Caco-2 (cell line): ENCODE data around the gene KLB. TPM values are rescaled to one million over a fixed set of nuclear protein-coding genes. Genes with fewer than 3 reads are reported as not detected.
A peak's percentile ranks its signal among the peaks of the same experiment; 100 is the strongest.
"Not testable (repeated sequence)": the region's sequence is repeated elsewhere in the genome, so short reads cannot be mapped to it uniquely, and the experiment has no call there.

Experiments
- BruUV-seq: library from RNA; stranded (reverse); fragments of 400-500 nt; replicated peaks from 2 replicates; lab custom pipeline; 2021; lab: Mats Ljungman, UMichigan
- CTCF ChIA-PET: fragments of 300-600 bp; sonication (Branson Sonifier 250); formaldehyde crosslinking; loops from one replicate; lab custom pipeline; 2022; ENCODE audit warnings: antibody characterized with exemption; lab: Charles Lee
- POLR2A ChIA-PET: fragments of 300-600 bp; sonication (Branson Sonifier 250); formaldehyde crosslinking; loops from one replicate; lab custom pipeline; 2022; ENCODE audit warnings: antibody characterized with exemption; lab: Charles Lee
- DNase-seq, 2 experiments: peaks; one replicate each; pipeline versions ENCODE4 v3.0.0 to v3.0.0-alpha.2; 2020 to 2022
- H3K27me3 ChIP-seq: replicated peaks from 2 replicates; pipeline ENCODE4 v1.6.0; 2011; ENCODE audit warnings: low read length; ENCODE audit not compliant: control insufficient read depth, insufficient read depth
- H3K36me3 ChIP-seq: 2 replicates; pipeline ENCODE4 v1.5.1; 2011; ENCODE audit warnings: low read length; ENCODE audit not compliant: control insufficient read depth, insufficient read depth
- H3K4me1 ChIP-seq: fragments of 250-450 bp; sonication (Bioruptor Pico); 2 replicates; pipeline ENCODE4 v1.5.1; 2020; ENCODE audit warnings: mild to moderate bottlenecking
- H3K4me3 ChIP-seq: 2 replicates; pipeline ENCODE4 v1.5.1; 2011; ENCODE audit warnings: low read depth, mild to moderate bottlenecking, control low read depth, low read length
- H3K9me3 ChIP-seq: fragments of 250-450 bp; sonication (Bioruptor Pico); 2 replicates; pipeline ENCODE4 v1.5.1; 2020; ENCODE audit warnings: mild to moderate bottlenecking, moderate library complexity
- H3K27ac Mint-ChIP-seq: one replicate; pipeline ENCODE4 v1.8.0; 2022; ENCODE audit warnings: mixed read lengths; ENCODE audit not compliant: unreplicated experiment
- H3K27me3 Mint-ChIP-seq: one replicate; pipeline ENCODE4 v1.8.0; 2022; ENCODE audit warnings: mixed read lengths; ENCODE audit not compliant: insufficient read depth, unreplicated experiment
- H3K36me3 Mint-ChIP-seq: one replicate; pipeline ENCODE4 v1.8.0; 2022; ENCODE audit warnings: mild to moderate bottlenecking, mixed read lengths; ENCODE audit not compliant: insufficient read depth, unreplicated experiment
- H3K4me1 Mint-ChIP-seq: one replicate; pipeline ENCODE4 v1.8.0; 2022; ENCODE audit warnings: low read depth, mixed read lengths; ENCODE audit not compliant: unreplicated experiment
- H3K4me3 Mint-ChIP-seq: one replicate; pipeline ENCODE4 v1.8.0; 2022; ENCODE audit warnings: mild to moderate bottlenecking, moderate library complexity, mixed read lengths; ENCODE audit not compliant: unreplicated experiment
- H3K9me3 Mint-ChIP-seq: one replicate; pipeline ENCODE4 v1.8.0; 2022; ENCODE audit warnings: mixed read lengths; ENCODE audit not compliant: unreplicated experiment
- CTCF ChIP-seq, 2 experiments: fragments of 200-600 bp in 1 of 2; IDR thresholded peaks; 1 replicate in 1 of 2; 2 replicates in 1 of 2; pipeline versions ENCODE4 v1.5.1 to v1.8.0; 2011 to 2022; ENCODE audit warnings: antibody characterized with exemption in 1 of 2, control low read depth in 1 of 2, inconsistent platforms in 1 of 2, low read depth in 1 of 2, low read length in 1 of 2, mild to moderate bottlenecking in 1 of 2, moderate library complexity in 1 of 2; ENCODE audit not compliant: insufficient read depth in 1 of 2, severe bottlenecking in 1 of 2, unreplicated experiment in 1 of 2
- intact Hi-C: fragments of 100-400 bp; cut with micrococcal nuclease; formaldehyde crosslinking; loops from one replicate; pipeline ENCODE4 v1.10.0; 2022; ENCODE audit not compliant: unreplicated experiment
- total RNA-seq: library from RNA; stranded (reverse); gene quantifications from 2 replicates; pipeline ENCODE4 v1.2.3, GENCODE V29; 2022

KLB gene
- total RNA-seq, 1 experiment from 2014 or later, result 2.2 TPM

- no peaks in the 10 kb centered on the region for H3K4me1 ChIP-seq
These were observed 16.1 kb upstream of the KLB start for GRCh38 chr4:39390603-39391002.

GRCh38 chr4:39394706-39395105, 12.0 kb upstream of the KLB start:
- H3K4me1 ChIP-seq, result no peaks in the 10 kb centered on the region
- no peaks in the 10 kb centered on the region for H3K36me3 ChIP-seq
- H3K27me3 ChIP-seq, result no peaks in the 10 kb centered on the region
- no peaks in the 10 kb centered on the region for H3K9me3 ChIP-seq
- Mint-ChIP-seq H3K9me3 (no peaks in the 10 kb centered on the region), H3K27me3 (no peaks in the 10 kb centered on the region), H3K27ac (no peak overlapping the region), H3K36me3 (no peaks in the 10 kb centered on the region), H3K4me3 (no peak overlapping the region), H3K4me1 (peaks cover 6% of the 10 kb centered on the region)
- no TSS peak for BruUV-seq
- TF ChIP-seq CTCF (IDR thresholded peaks at IDR 0.05; ENCODE audit: insufficient read depth in 1 of 2, low read depth in 1 of 2, low read length in 1 of 2, severe bottlenecking in 1 of 2, unreplicated experiment in 1 of 2), result no peak
- no peak overlapping the region for H3K4me3 ChIP-seq
- ChIA-PET POLR2A (no interaction called here), CTCF (no interaction called here)
- intact Hi-C loops, result no loop called here
- DNase-seq, result no peak

More at GRCh38 chr4:39390603-39391002, 16.1 kb upstream of the KLB start:
- Mint-ChIP-seq H3K4me3 (no peak overlapping the region), H3K27me3 (no peaks in the 10 kb centered on the region), H3K9me3 (no peaks in the 10 kb centered on the region), H3K4me1 (no peaks in the 10 kb centered on the region), H3K27ac (no peak overlapping the region), H3K36me3 (no peaks in the 10 kb centered on the region)
- BruUV-seq, result no TSS peak
- CTCF ChIA-PET, result no interaction called here
- DNase-seq, result no peak
- TF ChIP-seq CTCF (IDR thresholded peaks at IDR 0.05; ENCODE audit: insufficient read depth in 1 of 2, low read depth in 1 of 2, low read length in 1 of 2, severe bottlenecking in 1 of 2, unreplicated experiment in 1 of 2), result no peak
- no peak overlapping the region for H3K4me3 ChIP-seq
- H3K9me3 ChIP-seq, result no peaks in the 10 kb centered on the region
- intact Hi-C loops, result no loop called here
- H3K27me3 ChIP-seq, result no peaks in the 10 kb centered on the region
- no peaks in the 10 kb centered on the region for H3K36me3 ChIP-seq
- POLR2A ChIA-PET, result no interaction called here

- H3K9me3 Mint-ChIP-seq, H3K4me3 Mint-ChIP-seq, BruUV-seq, POLR2A ChIA-PET, intact Hi-C loops, H3K27me3 ChIP-seq, H3K36me3 ChIP-seq, H3K9me3 ChIP-seq, CTCF ChIA-PET, H3K27me3 Mint-ChIP-seq, H3K36me3 Mint-ChIP-seq, H3K4me3 ChIP-seq, DNase-seq, H3K27ac Mint-ChIP-seq, H3K4me1 ChIP-seq: not testable (repeated sequence)
- H3K4me1 Mint-ChIP-seq, result peaks cover 13% of the 10 kb centered on the region
These were observed 5.1 kb upstream of the KLB start for GRCh38 chr4:39401640-39402039.

GRCh38 chr4:39407584-39407885, 805 bp downstream of the KLB start:
- Mint-ChIP-seq H3K9me3 (no peaks in the 10 kb centered on the region), H3K27ac (no peak overlapping the region), H3K27me3 (no peaks in the 10 kb centered on the region), H3K4me1 (peaks cover 7% of the 10 kb centered on the region), H3K36me3 (peaks cover 6% of the 10 kb centered on the region), H3K4me3 (peak overlapping the region; percentile 83)
- no peaks in the 10 kb centered on the region for H3K36me3 ChIP-seq
- no peaks in the 10 kb centered on the region for H3K27me3 ChIP-seq
- H3K4me3 ChIP-seq, result peak overlapping the region; percentile 32
- no TSS peak for BruUV-seq
- TF ChIP-seq CTCF (IDR thresholded peaks at IDR 0.05; ENCODE audit: insufficient read depth in 1 of 2, low read depth in 1 of 2, low read length in 1 of 2, severe bottlenecking in 1 of 2, unreplicated experiment in 1 of 2), result no peak
- DNase-seq, result no peak
- POLR2A ChIA-PET, result no interaction called here
- no peaks in the 10 kb centered on the region for H3K9me3 ChIP-seq
- H3K4me1 ChIP-seq, result peaks cover 2% of the 10 kb centered on the region; the same call in 1 of the 2 replicates
- intact Hi-C loops, result loop anchor here (2.0 to 5.0 kb wide), 2 partner anchors 21 to 40 kb away; partner anchors contain the start of gene RFC1
- CTCF ChIA-PET, result no interaction called here
